Heart left ventricle (tissue), 16 donors: ENCODE results near the gene CGB1. TPM values are rescaled to one million over a fixed set of nuclear protein-coding genes. Genes with fewer than 3 reads are reported as not detected.
A peak's percentile ranks its signal among the peaks of the same experiment; 100 is the strongest.
"Not testable (repeated sequence)": the region's sequence is repeated elsewhere in the genome, so short reads cannot be mapped to it uniquely, and the experiment has no call there.

Experiments
- ATAC-seq, 4 donors: fragments of 200-7000 bp; cut with Tn5 transposase; one replicate each; pipeline ENCODE4 v1.9.1; 2020 to 2022; ENCODE audit warnings: moderate library complexity in 4 of 4, mild to moderate bottlenecking in 3 of 4, moderate number of reproducible peaks in 1 of 4
- DNase-seq, 5 donors: peaks; one replicate each; pipeline ENCODE4 v3.0.0-alpha.2; 2020
- H3K27ac ChIP-seq, 12 donors: fragments of 200-600 bp; sonication (generic) in 4 of 12; one replicate each; pipeline versions ENCODE4 v1.5.0 to v1.8.0; 2016 to 2022; ENCODE audit warnings: mild to moderate bottlenecking in 2 of 12
- H3K27me3 ChIP-seq, 9 donors: fragments of 200-600 bp; sonication (generic) in 2 of 9; one replicate each; pipeline versions ENCODE4 v1.5.1 to v1.8.0; 2016 to 2022; ENCODE audit warnings: mild to moderate bottlenecking in 3 of 9
- H3K36me3 ChIP-seq, 9 donors: fragments of 200-600 bp; sonication (generic) in 2 of 9; one replicate each; pipeline versions ENCODE4 v1.5.0 to v1.8.0; 2018 to 2022; ENCODE audit warnings: mild to moderate bottlenecking in 2 of 9
- H3K4me1 ChIP-seq, 12 donors: fragments of 200-600 bp; sonication (generic) in 4 of 12; one replicate each; pipeline versions ENCODE4 v1.5.0 to v1.8.0; 2016 to 2022; ENCODE audit warnings: mild to moderate bottlenecking in 3 of 12
- H3K4me3 ChIP-seq, 12 donors: fragments of 200-600 bp; sonication (generic) in 4 of 12; one replicate each; pipeline versions ENCODE4 v1.5.0 to v1.8.0; 2017 to 2022; ENCODE audit warnings: mild to moderate bottlenecking in 9 of 12, moderate library complexity in 4 of 12
- H3K9me3 ChIP-seq, 12 donors: fragments of 200-600 bp; sonication (generic) in 4 of 12; one replicate each; pipeline versions ENCODE4 v1.5.0 to v1.8.0; 2016 to 2022; ENCODE audit warnings: mild to moderate bottlenecking in 1 of 12
- CTCF ChIP-seq, 12 donors: fragments of 200-600 bp; sonication (generic) in 4 of 12; IDR thresholded peaks; one replicate each; pipeline versions ENCODE4 v1.5.0 to v1.8.0; 2018 to 2022; ENCODE audit warnings: antibody characterized with exemption in 12 of 12, mild to moderate bottlenecking in 5 of 12
- POLR2A ChIP-seq, 2 donors: fragments of 450-650 bp; IDR thresholded peaks; one replicate each; pipeline ENCODE4 v1.6.1; 2017; ENCODE audit warnings: antibody characterized with exemption in 2 of 2, mild to moderate bottlenecking in 2 of 2, moderate library complexity in 2 of 2
- WGBS, 4 donors: extraction: QIAGEN DNeasy Blood & Tissue Kit in 2 of 4; methylation state at CpG; one replicate each; pipeline versions ENCODE4 v1.1.5 to v1.1.7; 2013 to 2018; 5-methylcytosine and 5-hydroxymethylcytosine counted together
- intact Hi-C, 10 donors: fragments of 100-400 bp; cut with DNase I; formaldehyde crosslinking; loops; one replicate each; pipeline versions ENCODE4 v1.11.1 to v1.14.2; 2022
- polyA plus RNA-seq, 2 donors: library from polyadenylated mRNA; stranded (reverse); fragments of 200-250 nt; gene quantifications; one replicate each; pipeline ENCODE4 v1.2.3, GENCODE V29; 2013
- total RNA-seq, 9 donors: library from RNA; depleted of rRNA in 2 of 9; stranded (reverse); fragments of >200 nt in 2 of 9; fragmentation: NEBNext Ultra II Directional in 3 of 9; extraction: Animal tissue kit (Norgen Biotek cat#: 25700) in 3 of 9; gene quantifications; one replicate each; pipeline versions ENCODE4 v1.1.0 to v1.2.4, GENCODE V29; 2016 to 2023
- donor health status: ischemic (EF 13 %, LVEDD 7.1; RV severe dilation, severe dysfunction).
- donor health status: healthy with polysubstance abuse.
- donor health status: DM: no; HTN: yes; CAD: no.
- donor health status: DM: no; HTN: no; CAD: no.
- donor health status: ischemic (EF 25% LVEDD 6.9; RV normal size, moderate dysfunction).
- donor health status: ischemic (EF 25% LVEDD 5.7; RV mildly dilated, moderate dysfunction).
- donor health status: healthy.
- donor health status: DM: yes; HTN: yes; CAD: no.
- donor health status: ischemic (EF 35%, LVEDD 5.7; RV mildly dilated, moderate dysfunction).
- donor health status: nonischemic (EF 11% LVEDD 7.7; RV severe dilation, severe dysfunction).
- donor health status: DM: yes; HTN: yes; CAD: no.
- donor health status: PGD.
- donor health status: ischemic (EF 29% LVEDD 5.4; RV normal size, mild dysfunction).
- donor health status: nonischemic (EF 23%, LVEDD 6.1; RV moderate dilation, normal function).

Gene CGB1
- total and polyA plus RNA-seq, 11 donors = not detected

DNA sequence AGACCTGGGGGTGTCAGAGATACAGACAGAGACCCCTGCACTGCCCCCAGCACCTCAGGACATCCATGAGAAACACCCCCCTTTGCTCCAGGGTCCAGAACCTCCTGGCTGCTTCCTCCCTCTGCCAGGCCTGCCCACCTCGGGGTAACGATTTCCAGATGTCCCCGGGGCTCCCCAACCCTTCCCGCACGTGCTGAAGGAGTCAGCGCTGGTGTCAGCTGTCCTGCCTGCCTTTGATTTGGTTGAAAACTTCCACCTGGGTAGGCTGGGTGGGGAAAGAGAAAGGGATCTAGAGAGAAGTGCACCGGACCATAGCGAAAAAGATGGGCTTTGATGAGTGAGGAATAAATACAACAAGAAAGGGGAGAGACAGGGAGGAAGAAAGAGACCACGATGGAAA, 22.4 kb upstream of the CGB1 start:
- no peak overlapping the region for H3K27ac ChIP-seq
- no peak overlapping the region for H3K4me3 ChIP-seq
- no peaks in the 10 kb centered on the region for H3K9me3 ChIP-seq
- peaks cover 0 to 50% (median 6%) of the 10 kb centered on the region in 9 donors for H3K27me3 ChIP-seq
- DNase-seq (no peak), ATAC-seq (no peak)
- WGBS, 4 donors = 62 to 66% (median 63%) methylated on average over 9 of the region's 9 CpGs
- H3K36me3 ChIP-seq = no peaks in the 10 kb centered on the region
- peaks cover 0 to 24% (median 10%) of the 10 kb centered on the region in 12 donors for H3K4me1 ChIP-seq
- intact Hi-C loops = no loop called here
- no peak for TF ChIP-seq CTCF (IDR thresholded peaks at IDR 0.05)
- no peak for TF ChIP-seq POLR2A (IDR thresholded peaks at IDR 0.05)

GRCh38 chr19:49058562-49058961, 21.9 kb upstream of the CGB1 start:
- Histone ChIP-seq H3K4me1 (peaks cover 0 to 24% (median 10%) of the 10 kb centered on the region in 12 donors), H3K36me3 (no peaks in the 10 kb centered on the region), H3K27ac (no peak overlapping the region), H3K9me3 (no peaks in the 10 kb centered on the region), H3K4me3 (no peak overlapping the region), H3K27me3 (peaks cover 0 to 45% (median 6%) of the 10 kb centered on the region in 9 donors)
- TF ChIP-seq POLR2A (IDR thresholded peaks at IDR 0.05) (no peak), CTCF (IDR thresholded peaks at IDR 0.05) (no peak)
- intact Hi-C loops = no loop called here
- ATAC-seq = no peak
- 54 to 68% (median 58%) methylated on average over 10 of the region's 10 CpGs for WGBS, 4 donors
- no peak for DNase-seq

DNA sequence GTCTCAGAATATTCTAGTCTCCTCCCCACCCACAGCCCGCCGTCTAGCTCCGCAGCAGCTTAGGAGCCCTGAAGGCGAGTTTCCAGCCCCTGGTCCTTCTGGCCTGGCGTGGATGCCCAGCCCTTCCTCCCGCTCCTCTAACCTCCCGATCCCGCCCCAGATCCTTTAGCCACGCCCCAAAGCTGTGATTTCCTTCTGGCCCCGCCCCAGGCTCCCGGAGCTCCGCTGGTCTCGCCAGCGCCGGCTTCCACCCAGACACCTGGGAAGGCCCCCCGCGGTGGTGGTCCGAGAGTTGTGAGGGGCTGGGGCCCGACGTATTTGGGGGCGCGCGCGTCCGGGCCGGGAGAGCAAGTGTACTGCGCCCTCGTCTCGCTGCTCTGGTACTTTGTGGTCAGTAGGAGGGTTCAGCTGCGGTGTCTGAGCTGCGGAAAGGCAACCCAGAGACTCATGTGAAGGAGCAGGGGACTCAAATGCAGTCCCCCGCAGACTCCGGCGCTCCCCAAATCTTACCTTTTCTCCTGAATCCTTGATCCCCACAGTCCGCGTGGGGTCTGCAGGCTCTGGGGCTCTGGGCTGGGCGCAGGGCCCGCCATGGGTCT, 21.0 kb upstream of the CGB1 start, which contains the start of gene CGB7:
CGB7 (minus strand) TSS at position 114 of the 599 bp plus-strand sequence. CDS start 2,374 bp downstream, outside the sequence.
- H3K9me3 ChIP-seq = no peaks in the 10 kb centered on the region
- peak; percentile 24 to 84 (median 78) for ATAC-seq
- peaks cover 0 to 42% (median 6%) of the 10 kb centered on the region in 9 donors for H3K27me3 ChIP-seq
- H3K36me3 ChIP-seq = no peaks in the 10 kb centered on the region
- 4 to 9% (median 5%) methylated on average over 20 to 38 of the region's 38 CpGs for WGBS, 4 donors
- H3K4me3 ChIP-seq = peak within 1 kb of the TSS; percentile 31 to 74 (median 56)
- no peak within 1 kb of the TSS for H3K27ac ChIP-seq
- peak; percentile 74 to 83 (median 78) for DNase-seq
- H3K4me1 ChIP-seq = peaks cover 0 to 24% (median 10%) of the 10 kb centered on the region in 12 donors
- no peak for TF ChIP-seq CTCF (IDR thresholded peaks at IDR 0.05)
- TF ChIP-seq POLR2A (IDR thresholded peaks at IDR 0.05) = no peak
- intact Hi-C loops = no loop called here

- H3K9me3 ChIP-seq, DNase-seq, intact Hi-C loops, H3K27ac ChIP-seq, H3K36me3 ChIP-seq: not testable (repeated sequence)
- peak overlapping the region; percentile 31 to 74 (median 56) for H3K4me3 ChIP-seq
- peaks cover 0 to 24% (median 10%) of the 10 kb centered on the region in 12 donors for H3K4me1 ChIP-seq
- peak in 3 of 4 donors; percentile 16 to 33 (median 29) for ATAC-seq
- H3K27me3 ChIP-seq = peaks cover 0 to 39% (median 6%) of the 10 kb centered on the region in 9 donors
- WGBS, 4 donors = 3 to 13% (median 5%) methylated on average over 21 to 34 of the region's 34 CpGs
Observed at GRCh38 chr19:49056902-49057596, 20.4 kb upstream of the CGB1 start.
